ENCODE data around the gene MCU.
"Not testable (repeated sequence)": the region's sequence is repeated elsewhere in the genome, so short reads cannot be mapped to it uniquely, and the experiment has no call there.

Gene MCU

DNA sequence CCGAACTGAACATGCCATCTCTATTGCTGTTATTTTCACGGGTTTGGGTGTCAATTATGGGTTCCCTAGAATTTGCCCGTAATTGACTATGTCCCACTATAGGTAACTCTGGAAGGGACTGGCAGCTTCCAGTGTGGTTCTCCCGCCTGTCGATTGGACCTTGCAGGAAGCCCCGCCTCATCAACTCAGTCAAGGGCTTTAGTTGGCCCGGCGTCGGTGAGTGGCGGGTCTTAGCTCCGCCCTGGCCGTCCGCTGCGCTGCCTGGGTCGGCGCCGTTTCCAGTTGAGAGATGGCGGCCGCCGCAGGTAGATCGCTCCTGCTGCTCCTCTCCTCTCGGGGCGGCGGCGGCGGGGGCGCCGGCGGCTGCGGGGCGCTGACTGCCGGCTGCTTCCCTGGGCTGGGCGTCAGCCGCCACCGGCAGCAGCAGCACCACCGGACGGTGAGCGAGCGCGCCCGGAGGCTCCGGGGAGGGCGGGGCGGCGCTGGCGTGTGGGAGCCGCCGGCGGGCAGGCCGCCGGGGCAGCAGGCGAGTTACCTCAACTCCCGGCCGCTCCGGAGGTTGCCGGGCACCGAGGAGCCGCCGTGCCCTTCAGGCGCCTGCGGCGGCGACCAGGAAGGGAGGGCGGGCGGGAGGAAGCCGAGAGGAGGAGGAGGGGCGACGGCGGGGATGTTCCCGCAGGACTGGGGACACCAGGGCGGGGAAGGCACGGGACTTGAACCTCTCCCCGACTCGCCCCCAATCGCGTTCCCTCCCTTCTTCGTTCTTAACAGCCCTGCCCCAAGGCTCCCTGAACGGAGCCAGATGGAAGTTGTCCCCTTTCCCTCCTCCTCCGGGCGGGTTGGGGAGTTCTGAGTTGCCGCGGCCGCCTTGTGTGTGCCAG is at the start of gene MCU:
Gene MCU (plus strand): TSS at position 281 of the 881 bp plus-strand sequence. CDS start 9 bp downstream, at position 290.
- no peaks in the 10 kb centered on the region for H3K36me3 Mint-ChIP-seq
- no peaks in the 10 kb centered on the region for H3K27me3 Mint-ChIP-seq
- H3K9me3 Mint-ChIP-seq: no peaks in the 10 kb centered on the region

GRCh38 chr10:72642318-72642717 is 49.6 kb upstream of the MCU start:
- H3K4me3 Mint-ChIP-seq: no peak overlapping the region

More for the DNA sequence above, at the start of gene MCU:
- peak; percentile 98 for ATAC-seq
- H3K4me1 Mint-ChIP-seq: peaks cover 45% of the 10 kb centered on the region
- peak within 1 kb of the TSS; percentile 64 for H3K27ac Mint-ChIP-seq
- peak within 1 kb of the TSS; percentile 85 for H3K4me3 Mint-ChIP-seq

DNA sequence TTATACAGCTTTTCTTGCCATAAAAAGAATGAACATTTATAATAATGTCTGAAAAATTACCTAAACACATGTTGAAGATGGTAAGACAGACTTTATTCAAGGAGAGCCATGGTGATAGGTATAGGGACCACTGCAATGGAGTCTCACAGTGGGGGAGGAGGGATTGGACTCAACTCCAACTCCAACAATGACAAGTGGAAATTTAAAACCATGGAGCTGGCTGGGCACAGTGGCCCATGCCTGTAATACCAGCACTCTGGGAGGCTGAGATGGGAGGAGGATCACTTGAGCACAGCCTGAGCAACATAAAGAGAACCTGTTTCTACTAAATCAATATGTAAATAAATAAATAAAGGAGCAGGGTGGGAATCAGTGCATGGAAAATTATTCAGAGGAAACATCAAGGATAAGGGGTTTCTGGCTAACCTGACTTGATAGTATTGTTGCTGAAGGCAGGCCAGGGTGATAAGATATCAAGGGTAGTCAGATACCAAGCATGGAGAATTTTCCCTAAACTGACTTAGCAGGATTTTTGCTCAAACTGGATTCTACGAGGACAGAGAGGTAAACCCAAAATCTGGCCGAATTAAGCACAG is 46.6 kb upstream of the MCU start:
- H3K27me3 Mint-ChIP-seq: no peaks in the 10 kb centered on the region
- no peaks in the 10 kb centered on the region for H3K9me3 Mint-ChIP-seq
- no peaks in the 10 kb centered on the region for H3K36me3 Mint-ChIP-seq
- H3K4me1 Mint-ChIP-seq: no peaks in the 10 kb centered on the region
- H3K4me3 Mint-ChIP-seq: no peak overlapping the region
- no peak overlapping the region for H3K27ac Mint-ChIP-seq
- ATAC-seq: no peak

More at GRCh38 chr10:72642318-72642717, 49.6 kb upstream of the MCU start:
- no peaks in the 10 kb centered on the region for H3K9me3 Mint-ChIP-seq
- no peaks in the 10 kb centered on the region for H3K36me3 Mint-ChIP-seq
- no peaks in the 10 kb centered on the region for H3K27me3 Mint-ChIP-seq
- H3K27ac Mint-ChIP-seq: no peak overlapping the region
- H3K4me1 Mint-ChIP-seq: peaks cover 3% of the 10 kb centered on the region
- ATAC-seq: no peak

DNA sequence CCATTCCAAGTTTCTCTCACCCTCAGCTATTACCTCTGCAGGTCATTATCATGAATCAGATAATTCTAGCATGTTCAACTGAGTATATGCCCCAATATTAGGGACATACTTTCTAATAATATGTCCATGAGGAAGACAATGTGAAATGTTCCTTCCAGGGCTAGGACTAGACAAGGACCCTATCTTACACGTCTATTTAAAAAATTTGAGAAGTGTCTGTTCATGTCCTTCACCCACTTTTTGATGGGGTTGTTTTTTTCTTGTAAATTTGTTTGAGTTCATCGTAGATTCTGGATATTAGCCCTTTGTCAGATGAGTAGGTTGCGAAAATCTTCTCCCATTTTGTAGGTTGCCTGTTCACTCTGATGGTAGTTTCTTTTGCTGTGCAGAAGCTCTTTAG is 45.0 kb upstream of the MCU start:
- H3K27ac Mint-ChIP-seq, H3K4me3 Mint-ChIP-seq, H3K36me3 Mint-ChIP-seq, ATAC-seq, H3K27me3 Mint-ChIP-seq, H3K9me3 Mint-ChIP-seq, H3K4me1 Mint-ChIP-seq: not testable (repeated sequence)

- H3K27ac Mint-ChIP-seq: no peak overlapping the region
These were observed 43.6 kb upstream of the MCU start for GRCh38 chr10:72648301-72648700.

GRCh38 chr10:72649291-72649690 is 42.7 kb upstream of the MCU start:
- Mint-ChIP-seq H3K36me3 (no peaks in the 10 kb centered on the region), H3K27ac (no peak overlapping the region), H3K4me3 (no peak overlapping the region), H3K4me1 (no peaks in the 10 kb centered on the region), H3K27me3 (no peaks in the 10 kb centered on the region), H3K9me3 (no peaks in the 10 kb centered on the region)
- ATAC-seq: no peak

More at GRCh38 chr10:72648301-72648700, 43.6 kb upstream of the MCU start:
- no peak for ATAC-seq
- H3K27me3 Mint-ChIP-seq: no peaks in the 10 kb centered on the region
- H3K36me3 Mint-ChIP-seq: no peaks in the 10 kb centered on the region
- no peaks in the 10 kb centered on the region for H3K9me3 Mint-ChIP-seq
- H3K4me1 Mint-ChIP-seq: no peaks in the 10 kb centered on the region
- no peak overlapping the region for H3K4me3 Mint-ChIP-seq

- Mint-ChIP-seq H3K27ac (no peak overlapping the region), H3K9me3 (no peaks in the 10 kb centered on the region), H3K27me3 (no peaks in the 10 kb centered on the region), H3K4me3 (no peak overlapping the region), H3K36me3 (no peaks in the 10 kb centered on the region), H3K4me1 (no peaks in the 10 kb centered on the region)
- no peak for ATAC-seq
These were observed 38.4 kb upstream of the MCU start for GRCh38 chr10:72653383-72654096.

- H3K4me1 Mint-ChIP-seq: no peaks in the 10 kb centered on the region
These were observed 37.2 kb upstream of the MCU start for GRCh38 chr10:72654720-72655119.

DNA sequence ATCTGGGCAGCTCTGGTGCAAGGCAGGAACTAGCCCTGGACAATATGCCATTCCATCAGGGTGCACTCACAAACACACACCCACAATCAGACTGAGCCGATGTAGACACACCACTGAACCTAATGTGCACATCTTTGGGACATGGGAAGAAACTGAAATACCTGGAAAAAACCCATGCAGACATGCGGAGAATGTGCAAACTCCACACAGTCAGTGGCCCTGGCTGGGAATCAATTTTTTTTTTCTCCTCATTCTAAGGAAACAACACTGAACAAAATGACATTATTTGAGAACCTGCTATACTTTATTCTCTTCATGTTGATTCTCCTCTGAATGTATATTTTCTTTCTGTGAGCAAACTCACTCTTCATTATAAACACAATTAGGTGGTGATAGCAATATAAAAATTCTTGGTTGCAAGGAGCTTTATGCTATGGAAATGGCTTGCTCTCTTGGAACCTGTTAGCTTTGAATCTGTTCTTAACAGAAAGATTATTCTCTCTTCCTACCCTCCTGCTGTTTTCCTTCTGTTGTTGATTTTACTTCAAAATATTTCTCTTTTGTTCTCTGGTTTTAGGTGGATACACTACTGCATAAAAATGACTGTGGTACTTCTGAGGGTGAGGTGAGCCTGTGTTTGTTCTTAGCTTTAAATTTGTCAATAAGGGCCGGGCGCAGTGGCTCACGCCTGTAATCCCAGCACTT is 33.1 kb upstream of the MCU start:
- Mint-ChIP-seq H3K4me3 (no peak overlapping the region), H3K27me3 (no peaks in the 10 kb centered on the region), H3K9me3 (no peaks in the 10 kb centered on the region), H3K36me3 (no peaks in the 10 kb centered on the region), H3K27ac (no peak overlapping the region), H3K4me1 (no peaks in the 10 kb centered on the region)
- ATAC-seq: no peak

More at GRCh38 chr10:72654720-72655119, 37.2 kb upstream of the MCU start:
- Mint-ChIP-seq H3K9me3 (no peaks in the 10 kb centered on the region), H3K27ac (no peak overlapping the region), H3K4me3 (no peak overlapping the region), H3K36me3 (no peaks in the 10 kb centered on the region), H3K27me3 (no peaks in the 10 kb centered on the region)
- ATAC-seq: no peak

- Mint-ChIP-seq H3K4me3 (no peak overlapping the region), H3K36me3 (no peaks in the 10 kb centered on the region), H3K27ac (no peak overlapping the region), H3K4me1 (no peaks in the 10 kb centered on the region), H3K27me3 (no peaks in the 10 kb centered on the region), H3K9me3 (no peaks in the 10 kb centered on the region)
- no peak for ATAC-seq
These were observed 32.2 kb upstream of the MCU start for GRCh38 chr10:72659694-72660093.

DNA sequence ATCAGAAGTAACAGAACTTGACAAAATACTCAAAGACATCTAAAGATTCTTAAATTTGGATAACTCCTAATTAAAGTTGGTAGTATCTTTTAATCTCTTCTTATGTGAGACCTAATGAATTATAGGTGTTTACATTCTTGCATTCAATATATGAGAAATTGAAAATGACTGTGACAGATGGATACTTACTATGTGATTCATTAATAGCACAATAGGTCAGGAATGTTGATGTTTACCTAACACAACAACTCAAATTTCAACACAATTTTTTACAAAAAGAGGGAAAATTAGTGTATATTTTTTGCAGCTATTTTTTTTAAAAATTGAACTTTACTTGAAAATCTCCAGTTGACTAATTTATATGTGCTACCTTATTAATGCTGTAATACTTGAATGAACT is 31.7 kb upstream of the MCU start:
- H3K9me3 Mint-ChIP-seq: no peaks in the 10 kb centered on the region
- no peak overlapping the region for H3K27ac Mint-ChIP-seq
- H3K36me3 Mint-ChIP-seq: no peaks in the 10 kb centered on the region
- no peaks in the 10 kb centered on the region for H3K4me1 Mint-ChIP-seq
- no peak overlapping the region for H3K4me3 Mint-ChIP-seq
- no peak for ATAC-seq
- H3K27me3 Mint-ChIP-seq: no peaks in the 10 kb centered on the region

DNA sequence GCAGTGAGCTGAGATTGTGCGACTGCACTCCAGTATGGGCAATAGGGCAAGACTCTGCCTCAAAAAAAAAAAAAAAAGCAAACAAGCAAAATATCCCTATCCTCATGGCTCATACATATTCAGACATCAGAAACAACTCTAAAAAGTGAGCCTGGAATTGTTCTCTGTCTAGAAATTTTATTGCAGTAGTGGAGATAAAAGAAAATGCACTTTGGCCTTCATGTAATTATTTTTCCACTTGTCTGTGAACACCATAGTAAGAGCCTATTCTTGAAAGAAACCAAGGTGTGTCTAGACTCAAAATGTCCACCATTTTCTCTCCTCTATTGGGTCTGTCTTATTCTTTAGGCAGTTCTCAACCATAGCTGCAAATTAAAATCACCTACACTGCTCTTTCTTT is 30.5 kb upstream of the MCU start:
- no peaks in the 10 kb centered on the region for H3K4me1 Mint-ChIP-seq
- H3K36me3 Mint-ChIP-seq: no peaks in the 10 kb centered on the region
- H3K27ac Mint-ChIP-seq: no peak overlapping the region
- no peak overlapping the region for H3K4me3 Mint-ChIP-seq
- H3K9me3 Mint-ChIP-seq: no peaks in the 10 kb centered on the region
- H3K27me3 Mint-ChIP-seq: no peaks in the 10 kb centered on the region
- ATAC-seq: no peak

GRCh38 chr10:72663971-72664370 is 28.0 kb upstream of the MCU start:
- no peaks in the 10 kb centered on the region for H3K9me3 Mint-ChIP-seq
- no peak overlapping the region for H3K27ac Mint-ChIP-seq
- no peaks in the 10 kb centered on the region for H3K36me3 Mint-ChIP-seq
- no peaks in the 10 kb centered on the region for H3K4me1 Mint-ChIP-seq
- ATAC-seq: no peak
- H3K27me3 Mint-ChIP-seq: no peaks in the 10 kb centered on the region
- H3K4me3 Mint-ChIP-seq: no peak overlapping the region

DNA sequence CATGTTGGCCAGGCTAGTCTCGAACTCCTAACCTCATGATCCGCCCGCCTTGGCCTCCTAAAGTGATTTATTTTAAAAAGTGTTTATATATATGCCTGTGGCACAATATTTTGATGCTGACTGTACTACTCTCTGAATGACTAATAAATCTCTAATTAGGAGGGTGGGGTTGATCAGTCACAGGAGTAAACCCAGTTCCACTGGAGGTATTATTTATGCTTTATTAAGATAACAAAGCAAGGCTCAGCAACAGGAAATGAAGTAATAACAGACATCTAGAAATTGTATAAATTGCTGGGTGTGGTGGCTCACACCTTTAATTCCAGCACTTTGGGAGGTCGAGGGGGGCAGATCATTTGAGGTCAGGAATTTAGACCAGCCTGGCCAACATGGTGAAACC is 26.0 kb upstream of the MCU start:
- no peaks in the 10 kb centered on the region for H3K36me3 Mint-ChIP-seq
- H3K27me3 Mint-ChIP-seq: no peaks in the 10 kb centered on the region
- no peaks in the 10 kb centered on the region for H3K4me1 Mint-ChIP-seq
- H3K9me3 Mint-ChIP-seq: no peaks in the 10 kb centered on the region
- no peak for ATAC-seq
- H3K4me3 Mint-ChIP-seq: no peak overlapping the region
- no peak overlapping the region for H3K27ac Mint-ChIP-seq

GRCh38 chr10:72667207-72667864 is 24.6 kb upstream of the MCU start:
- Mint-ChIP-seq H3K27me3 (no peaks in the 10 kb centered on the region), H3K9me3 (no peaks in the 10 kb centered on the region), H3K27ac (no peak overlapping the region), H3K4me1 (no peaks in the 10 kb centered on the region), H3K36me3 (no peaks in the 10 kb centered on the region), H3K4me3 (no peak overlapping the region)
- ATAC-seq: no peak
